HG03097 (cell line): ENCODE results near the gene AACS.
"Not testable (repeated sequence)": the region's sequence is repeated elsewhere in the genome, so short reads cannot be mapped to it uniquely, and the experiment has no call there.

ENCODE experiments used
- ATAC-seq: cut with Tn5 transposase; IDR thresholded peaks from one replicate; pipeline ENCODE4 v1.9.1; 2021; ENCODE audit not compliant: unreplicated experiment, low FRiP score

The AACS gene

GRCh38 chr12:125121106-125121505, 55.9 kb downstream of the AACS start:
- ATAC-seq = no peak

GRCh38 chr12:125122668-125123067, 57.4 kb downstream of the AACS start:
- ATAC-seq = no peak

- ATAC-seq = no peak
Observed at GRCh38 chr12:125124320-125124966, 59.2 kb downstream of the AACS start.

- no peak for ATAC-seq
Observed at GRCh38 chr12:125125271-125125670, 60.0 kb downstream of the AACS start.

GRCh38 chr12:125128439-125129178, 63.4 kb downstream of the AACS start:
- no peak for ATAC-seq

GRCh38 chr12:125129179-125129571, 63.9 kb downstream of the AACS start:
- ATAC-seq = no peak

GRCh38 chr12:125129591-125130255, 64.5 kb downstream of the AACS start:
- ATAC-seq = no peak

- ATAC-seq = no peak
Observed at GRCh38 chr12:125131958-125132357, 66.7 kb downstream of the AACS start.

- ATAC-seq = no peak
Observed at GRCh38 chr12:125132698-125133400, 67.6 kb downstream of the AACS start.

GRCh38 chr12:125133616-125134015, 68.4 kb downstream of the AACS start:
- no peak for ATAC-seq

GRCh38 chr12:125134576-125134975, 69.3 kb downstream of the AACS start:
- ATAC-seq = no peak

- ATAC-seq = no peak
Observed at GRCh38 chr12:125135906-125136305, 70.7 kb downstream of the AACS start.

GRCh38 chr12:125136702-125137101, 71.5 kb downstream of the AACS start:
- no peak for ATAC-seq

- no peak for ATAC-seq
Observed at GRCh38 chr12:125137766-125138344, 72.6 kb downstream of the AACS start.

GRCh38 chr12:125140279-125141209, 75.3 kb downstream of the AACS start:
- ATAC-seq = no peak

GRCh38 chr12:125141210-125141573, 76.0 kb downstream of the AACS start:
- ATAC-seq = not testable (repeated sequence)

- no peak for ATAC-seq
Observed at GRCh38 chr12:125142601-125143000, 77.4 kb downstream of the AACS start.

GRCh38 chr12:125143491-125143890, 78.3 kb downstream of the AACS start:
- no peak for ATAC-seq

- no peak for ATAC-seq
Observed at GRCh38 chr12:125145196-125145595, 80.0 kb downstream of the AACS start.

- ATAC-seq = no peak
Observed at GRCh38 chr12:125148316-125148715, 83.1 kb downstream of the AACS start.
